SK-N-SH treated with all-trans-retinoic acid at 6 μM for 48 hours (cell line): ENCODE measurements around the gene PDCD11.

Source experiments
- ATAC-seq: fragments of 200-7000 bp; cut with Tn5 transposase; 3 replicates; pipeline ENCODE4 v1.9.1; 2020; ENCODE audit warnings: mild to moderate bottlenecking, moderate library complexity
- ARNTL ChIP-seq: fragments of 450-650 bp; formaldehyde crosslinking; IDR thresholded peaks from 2 replicates; pipeline ENCODE4 v1.5.0; 2020; ENCODE audit warnings: low read depth, mild to moderate bottlenecking, moderate library complexity, borderline replicate concordance
- BACH2 ChIP-seq: fragments of 250-450 bp; sonication (Bioruptor Pico); IDR thresholded peaks from 2 replicates; pipeline ENCODE4 v1.9.0; 2021; ENCODE audit warnings: mild to moderate bottlenecking, borderline replicate concordance
- CSDC2 ChIP-seq: fragments of 250-450 bp; sonication (Bioruptor Pico); IDR thresholded peaks from 2 replicates; pipeline ENCODE4 v1.5.0; 2020; ENCODE audit warnings: mild to moderate bottlenecking, moderate library complexity
- CSRNP3 ChIP-seq: fragments of 250-450 bp; sonication (Bioruptor Pico); IDR thresholded peaks from 2 replicates; pipeline ENCODE4 v1.5.1; 2021; ENCODE audit warnings: mild to moderate bottlenecking, moderate library complexity
- ESRRG ChIP-seq: fragments of 250-450 bp; sonication (Bioruptor Pico); IDR thresholded peaks from 2 replicates; pipeline ENCODE4 v1.6.1; 2021; ENCODE audit warnings: mild to moderate bottlenecking
- GLIS3 ChIP-seq: fragments of 250-450 bp; sonication (Bioruptor Pico); IDR thresholded peaks from 2 replicates; pipeline ENCODE4 v1.5.0; 2020; ENCODE audit warnings: mild to moderate bottlenecking, moderate library complexity
- ISL1 ChIP-seq: fragments of 250-450 bp; sonication (Bioruptor Pico); IDR thresholded peaks from 2 replicates; pipeline ENCODE4 v2.1.2; 2022; ENCODE audit warnings: mild to moderate bottlenecking, moderate library complexity
- OSR1 ChIP-seq: fragments of 250-450 bp; sonication (Bioruptor Pico); IDR thresholded peaks from 2 replicates; pipeline ENCODE4 v1.8.0; 2022; ENCODE audit warnings: moderate library complexity, mild to moderate bottlenecking, inconsistent platforms
- POU6F1 ChIP-seq: fragments of 250-450 bp; sonication (Bioruptor Pico); IDR thresholded peaks from 2 replicates; pipeline ENCODE4 v1.8.0; 2021; ENCODE audit warnings: low read depth, mild to moderate bottlenecking, moderate library complexity, borderline replicate concordance
- PPARA ChIP-seq: fragments of 250-450 bp; sonication (Bioruptor Pico); IDR thresholded peaks from 2 replicates; pipeline ENCODE4 v1.5.0; 2020; ENCODE audit warnings: mild to moderate bottlenecking, borderline replicate concordance
- RARB ChIP-seq: fragments of 250-450 bp; sonication (Bioruptor Pico); IDR thresholded peaks from 2 replicates; pipeline ENCODE4 v1.8.0; 2021; ENCODE audit warnings: mild to moderate bottlenecking, moderate library complexity
- TCF4 ChIP-seq: fragments of 250-450 bp; sonication (Bioruptor Pico); IDR thresholded peaks from 2 replicates; pipeline ENCODE4 v1.8.0; 2021; ENCODE audit warnings: mild to moderate bottlenecking, moderate library complexity, borderline replicate concordance
- TOX ChIP-seq: fragments of 250-450 bp; sonication (Bioruptor Pico); IDR thresholded peaks from 2 replicates; pipeline ENCODE4 v1.8.0; 2021; ENCODE audit warnings: mild to moderate bottlenecking, moderate library complexity, borderline replicate concordance
- ZC3H10 ChIP-seq: fragments of 250-450 bp; sonication (Bioruptor Pico); IDR thresholded peaks from 2 replicates; pipeline ENCODE4 v1.5.1; 2021; ENCODE audit warnings: mild to moderate bottlenecking, moderate library complexity
- ZFP3 ChIP-seq: fragments of 250-450 bp; sonication (Bioruptor Pico); IDR thresholded peaks from 2 replicates; pipeline ENCODE4 v1.5.0; 2020; ENCODE audit warnings: mild to moderate bottlenecking, moderate library complexity
- ZFP30 ChIP-seq: fragments of 450-650 bp; formaldehyde crosslinking; IDR thresholded peaks from 2 replicates; pipeline ENCODE4 v1.5.0; 2022; ENCODE audit warnings: mild to moderate bottlenecking, moderate library complexity
- ZNF565 ChIP-seq: fragments of 450-650 bp; formaldehyde crosslinking; conservative IDR thresholded peaks from 2 replicates; pipeline ENCODE4 v1.5.0; 2020; ENCODE audit warnings: low read depth, mild to moderate bottlenecking, moderate library complexity
- ZNF8 ChIP-seq: fragments of 450-650 bp; formaldehyde crosslinking; IDR thresholded peaks from 2 replicates; pipeline ENCODE4 v1.5.0; 2020; ENCODE audit warnings: mild to moderate bottlenecking, moderate library complexity
- TF ChIP-seq, protein P1 (sequence below): fragments of 250-450 bp; sonication (Bioruptor Pico); IDR thresholded peaks from 2 replicates; pipeline ENCODE4 v1.8.0; 2020; ENCODE audit warnings: mild to moderate bottlenecking, moderate library complexity, borderline replicate concordance
- TF ChIP-seq, protein P2 (sequence below): fragments of 250-450 bp; sonication (Bioruptor Pico); IDR thresholded peaks from 2 replicates; pipeline ENCODE4 v1.5.0; 2020; ENCODE audit warnings: mild to moderate bottlenecking, moderate library complexity

PDCD11 gene

GRCh38 chr10:103423748-103424147, 27.3 kb downstream of the PDCD11 start:
- no peak for TF ChIP-seq RARB (CRISPR knock-in tag)
- no peak for TF ChIP-seq ISL1 (CRISPR knock-in tag)
- no peak for TF ChIP-seq CSDC2
- no peak for ATAC-seq

DNA sequence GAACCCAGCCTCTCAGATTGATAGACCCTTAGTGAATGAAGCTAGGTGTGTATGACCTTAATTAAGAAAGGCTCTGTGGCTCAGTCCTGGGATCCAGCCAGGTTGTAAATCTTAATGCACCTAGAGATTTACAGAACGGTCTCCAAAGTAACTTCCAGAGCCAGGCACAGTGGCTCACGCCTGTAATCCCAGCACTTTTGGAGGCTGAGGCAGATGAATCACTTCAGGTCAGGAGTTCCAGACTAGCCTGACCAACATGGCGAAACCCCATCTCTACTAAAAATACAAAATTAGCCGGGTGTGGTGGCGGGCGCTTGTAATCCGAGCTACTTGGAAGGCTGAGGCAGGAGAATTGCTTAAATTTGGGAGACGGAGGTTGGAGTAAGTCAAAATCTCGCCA, 31.4 kb downstream of the PDCD11 start:
- ATAC-seq, result no peak

GRCh38 chr10:103428989-103429643, 32.7 kb downstream of the PDCD11 start:
- no peak for ATAC-seq
- TF ChIP-seq ZFP30 (CRISPR knock-in tag), result no peak
- TF ChIP-seq POU6F1 (CRISPR knock-in tag), result no peak
- TF ChIP-seq, protein P1, sequence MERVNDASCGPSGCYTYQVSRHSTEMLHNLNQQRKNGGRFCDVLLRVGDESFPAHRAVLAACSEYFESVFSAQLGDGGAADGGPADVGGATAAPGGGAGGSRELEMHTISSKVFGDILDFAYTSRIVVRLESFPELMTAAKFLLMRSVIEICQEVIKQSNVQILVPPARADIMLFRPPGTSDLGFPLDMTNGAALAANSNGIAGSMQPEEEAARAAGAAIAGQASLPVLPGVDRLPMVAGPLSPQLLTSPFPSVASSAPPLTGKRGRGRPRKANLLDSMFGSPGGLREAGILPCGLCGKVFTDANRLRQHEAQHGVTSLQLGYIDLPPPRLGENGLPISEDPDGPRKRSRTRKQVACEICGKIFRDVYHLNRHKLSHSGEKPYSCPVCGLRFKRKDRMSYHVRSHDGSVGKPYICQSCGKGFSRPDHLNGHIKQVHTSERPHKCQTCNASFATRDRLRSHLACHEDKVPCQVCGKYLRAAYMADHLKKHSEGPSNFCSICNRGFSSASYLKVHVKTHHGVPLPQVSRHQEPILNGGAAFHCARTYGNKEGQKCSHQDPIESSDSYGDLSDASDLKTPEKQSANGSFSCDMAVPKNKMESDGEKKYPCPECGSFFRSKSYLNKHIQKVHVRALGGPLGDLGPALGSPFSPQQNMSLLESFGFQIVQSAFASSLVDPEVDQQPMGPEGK, result no peak
- no peak for TF ChIP-seq GLIS3 (CRISPR knock-in tag)
- no peak for TF ChIP-seq ZNF8 (CRISPR knock-in tag)
- no peak for TF ChIP-seq ESRRG (CRISPR knock-in tag)
- TF ChIP-seq ZFP3 (CRISPR knock-in tag), result no peak
- no peak for TF ChIP-seq ZNF565 (CRISPR knock-in tag)
- no peak for TF ChIP-seq PPARA
- TF ChIP-seq RARB (CRISPR knock-in tag), result no peak
- no peak for TF ChIP-seq CSDC2
- TF ChIP-seq BACH2 (CRISPR knock-in tag), result no peak
- no peak for TF ChIP-seq TOX
- TF ChIP-seq CSRNP3, result no peak

More for the DNA sequence above, 31.4 kb downstream of the PDCD11 start:
- no peak for TF ChIP-seq BACH2 (CRISPR knock-in tag)
- TF ChIP-seq POU6F1 (CRISPR knock-in tag), result no peak
- no peak for TF ChIP-seq RARB (CRISPR knock-in tag)
- no peak for TF ChIP-seq ARNTL (CRISPR knock-in tag)
- no peak for TF ChIP-seq ZNF8 (CRISPR knock-in tag)
- TF ChIP-seq OSR1 (CRISPR knock-in tag), result no peak
- TF ChIP-seq PPARA, result no peak
- no peak for TF ChIP-seq ZC3H10 (CRISPR knock-in tag)
- TF ChIP-seq, protein P2, sequence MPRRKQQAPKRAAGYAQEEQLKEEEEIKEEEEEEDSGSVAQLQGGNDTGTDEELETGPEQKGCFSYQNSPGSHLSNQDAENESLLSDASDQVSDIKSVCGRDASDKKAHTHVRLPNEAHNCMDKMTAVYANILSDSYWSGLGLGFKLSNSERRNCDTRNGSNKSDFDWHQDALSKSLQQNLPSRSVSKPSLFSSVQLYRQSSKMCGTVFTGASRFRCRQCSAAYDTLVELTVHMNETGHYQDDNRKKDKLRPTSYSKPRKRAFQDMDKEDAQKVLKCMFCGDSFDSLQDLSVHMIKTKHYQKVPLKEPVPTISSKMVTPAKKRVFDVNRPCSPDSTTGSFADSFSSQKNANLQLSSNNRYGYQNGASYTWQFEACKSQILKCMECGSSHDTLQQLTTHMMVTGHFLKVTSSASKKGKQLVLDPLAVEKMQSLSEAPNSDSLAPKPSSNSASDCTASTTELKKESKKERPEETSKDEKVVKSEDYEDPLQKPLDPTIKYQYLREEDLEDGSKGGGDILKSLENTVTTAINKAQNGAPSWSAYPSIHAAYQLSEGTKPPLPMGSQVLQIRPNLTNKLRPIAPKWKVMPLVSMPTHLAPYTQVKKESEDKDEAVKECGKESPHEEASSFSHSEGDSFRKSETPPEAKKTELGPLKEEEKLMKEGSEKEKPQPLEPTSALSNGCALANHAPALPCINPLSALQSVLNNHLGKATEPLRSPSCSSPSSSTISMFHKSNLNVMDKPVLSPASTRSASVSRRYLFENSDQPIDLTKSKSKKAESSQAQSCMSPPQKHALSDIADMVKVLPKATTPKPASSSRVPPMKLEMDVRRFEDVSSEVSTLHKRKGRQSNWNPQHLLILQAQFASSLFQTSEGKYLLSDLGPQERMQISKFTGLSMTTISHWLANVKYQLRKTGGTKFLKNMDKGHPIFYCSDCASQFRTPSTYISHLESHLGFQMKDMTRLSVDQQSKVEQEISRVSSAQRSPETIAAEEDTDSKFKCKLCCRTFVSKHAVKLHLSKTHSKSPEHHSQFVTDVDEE, result no peak
- no peak for TF ChIP-seq TOX
- TF ChIP-seq CSDC2, result no peak
- no peak for TF ChIP-seq TCF4 (CRISPR knock-in tag)
- no peak for TF ChIP-seq CSRNP3
